Measurements from ENCODE around the gene CLOCK.

GRCh38 chr4:55409468-55410171, 137.1 kb downstream of the CLOCK start:
- TF ChIP-seq CTCF (conservative IDR thresholded peaks at IDR 0.05) (no peak), EZH2 (IDR thresholded peaks at IDR 0.05; ENCODE audit: low read depth) (no peak)
